ENCODE results near the gene TNFAIP8L1. TPM values are rescaled to one million over a fixed set of nuclear protein-coding genes. Genes with fewer than 3 reads are reported as not detected.

Gene TNFAIP8L1
- total RNA-seq, 1 donor from 2014 or later, result 3.6 TPM

DNA sequence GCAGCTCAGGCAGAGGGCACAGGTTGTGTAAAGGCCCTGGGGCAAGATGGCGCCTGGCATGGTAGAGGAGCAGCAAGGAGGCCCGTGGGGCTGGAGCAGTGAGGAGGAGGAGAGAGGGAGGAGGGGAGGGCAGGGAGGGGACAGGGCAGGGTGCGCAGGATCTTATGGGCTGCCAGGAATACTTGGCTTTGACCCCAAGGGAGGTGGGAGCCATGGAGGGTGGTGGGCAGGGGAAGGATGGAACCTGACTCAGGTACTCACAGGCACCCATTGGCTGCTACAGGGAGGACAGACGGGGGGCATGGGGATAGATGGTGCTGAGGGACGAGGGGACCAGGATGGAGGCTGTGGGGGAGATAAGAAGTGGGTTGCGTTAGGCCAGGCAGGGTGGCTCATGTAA, 3.3 kb downstream of the TNFAIP8L1 start:
- intact Hi-C loops (cut with DNase I), result no loop called here
- DNase-seq (ENCODE audit: low spot score), result no peak

DNA sequence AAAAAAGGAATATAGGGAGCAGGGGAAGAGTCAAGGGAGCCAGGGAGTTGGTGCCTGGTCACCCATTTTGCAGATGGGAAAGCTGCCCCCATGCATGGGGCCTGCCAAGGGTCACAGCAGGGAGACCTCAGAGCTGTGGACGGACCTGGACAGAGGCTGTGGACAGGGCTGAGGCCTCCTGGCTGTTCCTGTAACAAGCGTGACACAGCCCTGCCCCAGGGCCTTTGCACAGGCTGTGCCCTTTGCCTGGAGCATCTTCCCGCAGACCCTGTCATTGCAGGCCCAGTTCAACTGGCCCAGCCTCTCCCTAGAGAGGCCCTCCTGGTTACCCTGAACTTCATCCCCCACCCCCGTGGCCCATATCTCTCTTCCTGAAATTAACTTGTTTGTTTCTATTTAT, 6.4 kb downstream of the TNFAIP8L1 start:
- intact Hi-C loops (cut with DNase I), result no loop called here
- no peak for DNase-seq (ENCODE audit: low spot score)

DNA sequence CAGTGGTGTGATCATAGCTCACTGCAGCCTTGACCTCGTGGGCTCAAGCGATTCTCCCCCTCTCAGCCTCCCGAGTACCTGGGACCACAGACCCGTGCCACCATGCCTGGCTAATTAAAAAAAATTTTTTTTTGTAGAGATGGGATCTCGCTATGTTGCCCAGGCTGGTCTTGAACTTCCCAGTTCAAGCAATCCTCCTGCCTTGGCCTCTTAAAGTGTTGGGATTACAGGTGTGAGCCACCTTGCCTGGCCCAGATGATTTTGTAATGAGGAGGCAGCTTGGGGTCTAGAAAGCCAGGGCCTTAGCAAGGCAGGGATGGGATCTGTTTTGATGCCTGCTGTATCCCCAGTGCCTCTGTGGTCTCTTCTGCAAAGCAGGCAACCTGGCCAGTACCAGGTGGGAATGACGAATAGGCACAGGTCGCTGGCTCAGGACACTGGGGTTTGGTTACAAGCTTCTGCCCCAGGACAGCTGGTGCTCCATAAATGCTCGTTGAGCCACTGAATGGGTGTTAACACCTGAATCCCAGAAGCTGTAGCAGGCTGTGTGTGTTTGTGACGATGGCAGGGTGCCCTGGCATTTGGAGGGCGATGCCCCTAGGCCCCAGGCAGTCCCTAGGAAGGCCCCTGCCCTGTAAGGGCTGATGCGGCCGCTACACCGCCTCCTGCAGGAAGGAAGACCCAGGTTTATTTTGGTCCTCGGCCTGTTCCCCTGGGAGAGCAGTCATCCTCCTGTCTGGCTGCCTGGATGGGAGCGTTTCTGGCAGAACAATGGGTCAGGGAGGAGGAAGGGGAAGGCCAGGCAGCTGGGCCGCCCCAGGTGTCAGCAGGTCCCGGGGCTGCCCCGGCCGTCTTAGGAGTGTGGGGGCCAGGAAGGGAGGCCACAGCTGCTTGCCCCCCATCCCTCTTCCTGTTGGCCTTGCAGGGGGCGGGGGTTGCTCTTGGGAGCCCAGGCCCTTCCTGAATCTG, 8.6 kb downstream of the TNFAIP8L1 start:
- intact Hi-C loops (cut with DNase I), result no loop called here
- peak; percentile 87 for DNase-seq (ENCODE audit: low spot score)

DNA sequence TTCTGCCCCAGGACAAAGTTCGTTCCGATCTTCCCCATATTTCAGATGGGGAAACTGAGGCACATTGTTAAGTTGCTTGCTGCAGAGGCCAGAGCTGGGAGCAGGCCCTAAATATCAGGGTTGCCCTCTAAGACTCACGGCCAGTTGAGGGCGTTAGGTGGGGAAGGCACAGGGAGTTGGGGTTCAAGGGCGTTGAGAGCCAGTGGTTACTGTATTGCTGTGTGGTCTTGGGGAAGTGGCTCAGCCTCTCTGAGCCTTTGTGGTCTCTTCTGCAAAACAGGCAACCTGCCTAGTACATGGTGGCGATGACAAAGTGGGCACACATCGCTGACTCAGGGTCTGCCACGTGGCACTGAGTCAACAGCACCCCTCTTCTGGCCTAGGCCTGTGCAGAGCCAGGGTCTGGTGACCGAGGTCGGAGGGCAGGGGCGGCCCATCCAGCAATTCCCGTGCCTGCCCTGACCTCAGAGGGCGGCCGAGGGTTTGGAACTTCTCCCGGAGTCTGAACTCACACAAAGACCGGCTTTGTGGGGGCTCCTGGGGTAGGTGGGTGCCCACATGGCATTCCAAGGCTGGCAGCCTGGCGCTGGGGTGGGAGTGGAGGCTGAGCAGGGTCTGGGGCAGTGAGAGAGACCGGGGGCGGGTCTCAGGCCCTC, 10.2 kb downstream of the TNFAIP8L1 start:
- intact Hi-C loops (cut with DNase I), result no loop called here
- no peak for DNase-seq (ENCODE audit: low spot score)

GRCh38 chr19:4650159-4650558, 10.8 kb downstream of the TNFAIP8L1 start:
- intact Hi-C loops (cut with DNase I), result no loop called here
- DNase-seq (ENCODE audit: low spot score), result no peak

DNA sequence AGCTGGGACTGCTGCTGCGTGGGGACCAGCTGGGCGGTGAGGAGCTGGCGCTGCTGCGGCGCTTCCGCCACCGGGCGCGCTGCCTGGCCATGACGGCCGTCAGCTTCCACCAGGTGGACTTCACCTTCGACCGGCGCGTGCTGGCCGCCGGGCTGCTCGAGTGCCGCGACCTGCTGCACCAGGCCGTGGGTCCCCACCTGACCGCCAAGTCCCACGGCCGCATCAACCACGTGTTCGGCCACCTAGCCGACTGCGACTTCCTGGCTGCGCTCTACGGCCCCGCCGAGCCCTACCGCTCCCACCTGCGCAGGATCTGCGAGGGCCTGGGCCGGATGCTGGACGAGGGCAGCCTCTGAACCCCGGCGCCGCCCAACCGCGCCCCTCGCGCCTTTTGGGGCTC, 12.8 kb downstream of the TNFAIP8L1 start:
- intact Hi-C loops (cut with DNase I), result no loop called here
- no peak for DNase-seq (ENCODE audit: low spot score)

DNA sequence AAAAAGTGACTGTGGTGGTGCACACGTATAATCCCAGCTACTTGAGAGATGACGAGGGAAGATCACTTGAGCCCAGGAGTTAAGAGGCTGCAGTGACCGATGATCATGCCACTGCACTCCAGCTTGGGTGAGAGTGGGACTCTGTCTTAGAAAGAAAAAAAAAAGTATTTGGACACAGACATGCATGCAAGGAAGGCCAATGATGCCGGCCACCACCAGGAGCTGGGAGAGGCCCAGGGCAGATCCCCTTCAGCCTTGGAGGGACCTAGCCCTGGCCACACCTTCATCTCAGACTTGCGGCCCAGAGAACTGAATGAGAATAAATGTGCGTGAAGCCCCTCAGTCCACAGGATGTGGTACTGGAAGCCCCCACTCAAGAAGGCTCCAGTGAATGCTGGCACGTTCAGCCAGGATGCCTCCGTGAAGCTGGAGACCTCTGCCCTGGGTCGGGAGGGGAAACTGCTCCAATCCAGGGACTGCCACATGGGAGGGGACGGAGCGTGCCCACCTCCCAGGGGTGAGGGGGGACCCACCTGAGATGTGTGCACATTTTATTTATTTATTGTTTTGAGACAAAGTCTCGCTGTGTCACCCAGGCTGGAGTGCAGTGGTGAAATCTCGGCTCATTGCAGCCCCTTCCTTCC, 14.6 kb downstream of the TNFAIP8L1 start:
- intact Hi-C loops (cut with DNase I), result no loop called here
- no peak for DNase-seq (ENCODE audit: low spot score)

DNA sequence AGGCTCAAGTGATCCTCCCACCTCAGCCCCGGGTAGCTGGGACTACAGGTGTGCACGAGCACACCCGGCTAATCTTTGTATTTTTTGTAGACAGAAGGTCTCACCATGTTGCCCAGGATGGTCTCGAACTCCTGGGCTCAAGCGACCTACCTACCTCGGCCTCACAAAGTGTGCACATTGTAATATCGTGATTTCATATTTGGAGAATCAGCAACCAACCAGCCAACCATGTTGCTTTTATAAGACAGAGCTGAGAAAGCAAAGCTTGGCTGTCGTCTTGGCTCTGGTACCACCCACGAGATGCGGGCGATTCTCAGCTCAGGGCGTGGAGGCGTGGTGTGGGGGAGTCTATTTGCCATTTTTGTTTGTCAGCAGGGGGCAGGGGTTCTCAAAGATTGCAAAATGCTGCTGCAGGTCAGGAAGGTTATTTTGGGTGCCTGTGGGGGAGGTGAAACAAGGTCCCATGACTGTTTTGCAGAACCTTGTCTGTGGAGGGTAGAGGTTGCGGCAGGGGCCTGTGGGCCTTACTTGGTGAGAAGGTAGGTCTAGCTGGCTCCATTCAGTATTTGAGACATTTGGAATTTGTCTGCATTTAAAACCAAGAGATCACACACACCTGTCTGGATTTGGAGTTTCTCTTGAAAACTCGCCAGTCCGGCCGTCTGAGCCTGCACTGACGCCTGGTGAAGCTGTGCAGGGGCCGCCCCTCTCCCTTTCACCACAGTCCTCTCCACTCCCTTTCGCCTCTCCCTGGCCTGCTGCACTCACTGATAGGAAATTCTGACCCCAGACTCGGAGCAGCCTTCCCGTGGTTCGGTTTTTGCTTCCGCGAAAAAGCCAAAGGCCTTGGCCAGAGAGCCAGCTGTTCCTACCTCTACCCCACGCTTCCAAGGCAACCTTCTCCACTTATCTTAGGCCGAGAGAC, 15.4 kb downstream of the TNFAIP8L1 start:
- intact Hi-C loops (cut with DNase I), result no loop called here
- no peak for DNase-seq (ENCODE audit: low spot score)

DNA sequence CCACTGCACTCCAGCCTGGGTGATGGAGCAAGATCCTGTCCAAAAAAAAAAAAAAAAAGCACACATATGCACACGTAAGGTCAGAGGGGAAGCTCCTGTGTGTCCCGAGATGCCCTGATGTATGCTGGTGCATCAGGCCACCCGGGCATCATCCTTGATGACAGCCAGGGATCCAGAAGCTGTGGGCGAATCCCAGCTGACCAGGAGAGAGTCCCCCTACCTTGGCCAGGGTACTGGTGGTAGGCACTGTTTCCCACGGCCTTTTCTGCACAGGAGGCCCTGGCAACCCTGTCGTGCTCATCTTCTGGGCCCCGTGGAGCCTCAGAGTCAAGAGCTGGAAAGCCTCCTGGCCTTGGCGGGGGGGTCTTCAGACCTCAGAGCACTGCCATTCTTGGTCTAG, 16.8 kb downstream of the TNFAIP8L1 start:
- no peak for DNase-seq (ENCODE audit: low spot score)
- intact Hi-C loops (cut with DNase I), result no loop called here

DNA sequence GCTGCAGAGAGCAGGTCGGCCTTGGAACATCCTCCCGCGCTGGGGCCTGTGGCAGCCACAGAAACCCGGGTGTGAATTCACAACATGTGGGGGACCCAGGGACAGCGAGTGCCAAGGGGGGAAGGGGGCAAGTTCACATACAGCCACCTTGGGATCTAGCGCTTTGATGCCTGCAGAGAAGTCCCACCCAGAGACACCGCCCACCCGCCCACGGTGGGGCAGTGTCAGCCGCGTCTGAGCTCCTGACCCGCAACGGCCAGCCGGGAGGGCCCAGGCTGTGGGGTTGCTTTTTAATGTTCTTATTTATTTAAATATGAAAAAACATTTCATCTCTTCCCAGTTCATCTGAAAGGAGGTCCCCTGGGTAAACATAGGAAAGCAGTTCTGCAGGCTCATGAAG, 17.9 kb downstream of the TNFAIP8L1 start:
- intact Hi-C loops (cut with DNase I), result no loop called here
- no peak for DNase-seq (ENCODE audit: low spot score)

DNA sequence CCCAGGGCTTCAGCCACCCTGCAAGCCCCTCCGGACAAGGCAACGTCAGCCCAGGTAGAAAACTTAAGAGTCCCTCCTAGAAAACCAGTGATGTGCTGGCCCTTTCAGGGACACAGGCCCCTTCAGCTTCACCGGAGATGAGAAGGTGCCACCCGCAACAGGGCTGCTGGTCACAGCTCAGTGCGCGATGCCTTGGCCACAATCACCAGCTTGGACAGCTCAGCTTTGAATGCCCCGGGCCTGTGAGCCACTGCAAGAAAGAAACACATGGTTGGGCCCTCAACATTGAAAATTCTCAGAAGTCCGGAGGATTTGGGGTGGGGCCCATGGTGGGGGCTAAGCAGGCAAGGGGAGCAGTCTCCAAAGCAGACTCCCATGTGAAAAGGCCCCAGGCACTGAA, 18.5 kb downstream of the TNFAIP8L1 start:
- intact Hi-C loops (cut with DNase I), result no loop called here
- no peak for DNase-seq (ENCODE audit: low spot score)

- no peak for DNase-seq (ENCODE audit: low spot score)
Observed at GRCh38 chr19:4660181-4660791, 21.0 kb downstream of the TNFAIP8L1 start.

DNA sequence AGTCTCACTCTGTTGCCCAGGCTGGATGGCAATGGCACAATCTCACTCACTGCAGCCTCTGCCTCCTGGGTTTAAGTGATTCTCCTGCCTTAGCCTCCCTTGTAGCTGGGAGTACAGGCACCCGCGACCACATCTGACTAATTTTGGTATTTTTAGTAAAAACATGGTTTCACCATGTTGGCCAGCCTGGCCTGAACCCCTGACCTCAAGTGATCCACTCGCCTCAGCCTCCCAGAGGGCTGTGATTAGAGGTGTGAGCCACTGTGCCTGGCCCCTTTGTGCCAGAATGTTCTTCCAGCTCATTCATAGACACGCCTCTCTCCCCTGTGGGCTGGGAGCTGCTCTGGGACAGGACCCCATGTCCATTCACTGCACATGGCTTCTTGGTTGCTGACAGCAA, 21.7 kb downstream of the TNFAIP8L1 start:
- intact Hi-C loops (cut with DNase I), result no loop called here
- no peak for DNase-seq (ENCODE audit: low spot score)

More at GRCh38 chr19:4660181-4660791, 21.0 kb downstream of the TNFAIP8L1 start:
- intact Hi-C loops (cut with DNase I), result no loop called here

DNA sequence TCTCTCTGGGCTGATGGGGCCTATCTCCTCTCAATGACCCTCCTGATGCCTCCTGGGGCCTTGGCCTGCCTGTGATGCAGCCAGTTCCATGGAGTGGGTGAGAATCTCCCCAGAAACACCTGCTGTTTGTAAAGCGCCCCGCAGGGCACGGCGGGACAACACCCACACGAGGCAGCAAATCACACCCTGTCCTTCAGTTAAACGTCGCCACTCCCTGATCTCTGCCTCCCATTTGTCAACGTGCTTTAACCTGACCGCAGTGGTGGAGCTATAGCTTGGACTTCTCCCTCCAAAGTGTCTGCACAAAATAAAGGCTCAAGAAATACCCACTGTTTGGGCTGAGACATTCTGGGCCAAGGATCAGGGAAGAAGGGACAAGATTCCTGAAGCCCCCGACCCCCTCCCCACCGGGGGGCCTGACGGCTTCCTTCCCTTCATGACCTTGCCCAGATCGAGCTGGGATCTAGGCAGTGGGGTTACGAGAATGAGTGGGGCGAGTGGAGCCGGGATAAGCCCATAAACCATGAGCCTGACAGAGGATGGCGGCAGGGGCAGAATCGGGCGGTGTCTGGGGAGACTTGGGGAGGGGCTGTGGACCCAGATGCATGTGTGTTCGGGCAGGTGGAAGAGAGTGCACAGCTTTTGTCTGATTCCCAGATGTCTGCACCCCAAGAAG, 22.8 kb downstream of the TNFAIP8L1 start:
- no peak for DNase-seq (ENCODE audit: low spot score)
- intact Hi-C loops (cut with DNase I), result no loop called here

DNA sequence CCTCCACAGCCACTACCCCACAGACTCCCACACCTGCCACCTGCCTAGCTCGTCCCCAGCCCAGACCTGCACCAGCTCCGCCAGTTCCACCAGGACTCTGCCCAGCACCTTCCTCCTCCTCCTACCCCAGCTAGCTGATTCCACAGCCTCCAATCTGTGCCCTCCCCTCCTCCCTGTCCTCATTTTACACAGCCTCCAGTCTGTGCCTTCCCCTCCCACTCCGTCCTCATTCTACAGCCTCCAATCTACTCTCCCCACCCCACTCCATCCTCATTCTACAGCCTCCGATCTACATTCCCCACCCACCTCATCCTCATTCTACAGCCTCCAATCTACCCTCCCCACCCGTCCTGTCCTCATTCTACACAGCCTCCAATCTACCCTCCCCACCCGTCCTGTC, 23.5 kb downstream of the TNFAIP8L1 start:
- DNase-seq (ENCODE audit: low spot score), result no peak
- intact Hi-C loops (cut with DNase I), result no loop called here

- intact Hi-C loops (cut with DNase I), result no loop called here
- no peak for DNase-seq (ENCODE audit: low spot score)
Observed at GRCh38 chr19:4664642-4665041, 25.3 kb downstream of the TNFAIP8L1 start.

DNA sequence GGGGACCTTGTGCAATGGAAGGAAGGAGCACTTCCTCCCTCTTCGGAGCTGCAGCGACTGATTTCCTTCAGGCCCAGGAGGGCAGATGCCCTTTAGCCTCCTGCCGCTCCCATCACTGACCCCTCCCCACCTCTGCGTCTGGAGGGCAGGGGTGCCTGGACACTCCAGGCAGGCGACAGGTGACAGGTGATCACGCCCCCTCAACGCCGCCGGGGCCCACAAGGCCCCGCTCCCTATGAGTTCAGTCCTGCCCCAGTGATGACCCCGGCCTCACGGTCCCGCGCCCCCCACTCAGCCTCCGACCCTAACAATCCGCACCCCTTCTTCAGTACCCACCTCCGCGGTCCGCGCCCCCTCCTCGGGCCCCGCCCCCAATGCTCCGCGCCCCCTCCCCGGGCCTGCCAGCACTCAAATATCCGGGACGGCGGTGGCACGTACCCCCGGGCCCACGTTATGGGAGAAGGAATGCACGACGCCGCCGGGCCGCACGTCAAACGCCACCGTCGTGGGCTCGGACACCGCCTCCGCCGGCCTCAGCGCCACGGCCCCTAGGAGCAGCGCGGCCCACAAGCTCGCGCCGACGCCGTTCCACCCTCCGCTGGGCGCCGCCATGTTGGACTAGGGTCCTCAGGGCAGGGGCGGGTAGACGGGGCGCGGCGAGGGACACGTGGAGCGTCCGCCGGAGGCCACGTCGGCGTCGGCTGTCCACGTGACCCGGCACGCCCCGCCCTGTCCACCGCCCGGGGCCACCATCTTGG, 30.6 kb downstream of the TNFAIP8L1 start, which contains the start of gene MYDGF:
MYDGF (minus strand) TSS at position 620 of the 758 bp plus-strand sequence; CDS start at position 612, 8 bp downstream.
- intact Hi-C loops (cut with DNase I), result no loop called here
- DNase-seq (ENCODE audit: low spot score), result peak; percentile 96

Measured in cardiac septum (tissue), 1 donor.